Stomach (tissue), 9 donors: ENCODE measurements around the gene NALCN. TPM values are rescaled to one million over a fixed set of nuclear protein-coding genes. Genes with fewer than 3 reads are reported as not detected.

ENCODE experiments used
- DNase-seq, 2 donors: peaks; one replicate each; pipeline versions ENCODE4 v3.0.0 to v3.0.0-alpha.2; 2013 to 2019
- H3K27ac ChIP-seq, 5 donors: fragments of 200-600 bp in 4 of 5; sonication (generic) in 4 of 5; one replicate each; pipeline ENCODE4 v1.5.1; 2013 to 2019; ENCODE audit warnings: mild to moderate bottlenecking in 1 of 5, moderate library complexity in 1 of 5
- H3K27me3 ChIP-seq, 3 donors: fragments of 200-600 bp; sonication (generic); one replicate each; pipeline ENCODE4 v1.5.1; 2017 to 2019; ENCODE audit warnings: mixed run types in 1 of 3
- H3K36me3 ChIP-seq, 4 donors: fragments of 200-600 bp; sonication (generic); 1 replicate in 3 of 4; 2 replicates in 1 of 4; pipeline ENCODE4 v1.5.1; 2016 to 2019
- H3K4me1 ChIP-seq, 4 donors: fragments of 200-600 bp; sonication (generic); one replicate each; pipeline ENCODE4 v1.5.1; 2016 to 2019
- H3K4me3 ChIP-seq, 4 donors: fragments of 200-600 bp; sonication (generic) in 3 of 4; one replicate each; pipeline ENCODE4 v1.5.1; 2016 to 2019; ENCODE audit warnings: mild to moderate bottlenecking in 1 of 4
- H3K9me3 ChIP-seq, 4 donors: fragments of 200-600 bp; sonication (generic); one replicate each; pipeline ENCODE4 v1.5.1; 2016 to 2019
- CTCF ChIP-seq, 7 experiments: fragments of 450-650 bp in 4 of 7; fragments of 200-600 bp in 3 of 7; sonication (generic) in 3 of 7; IDR thresholded peaks; one replicate each; pipeline ENCODE4 v1.5.1; 2016 to 2019; ENCODE audit warnings: antibody characterized with exemption in 7 of 7, control low read depth in 2 of 7, mild to moderate bottlenecking in 1 of 7
- EP300 ChIP-seq: sonication (generic); formaldehyde crosslinking; IDR thresholded peaks from one replicate; pipeline ENCODE4 v1.6.1; 2017; ENCODE audit warnings: antibody characterized with exemption
- POLR2A ChIP-seq, 4 donors: fragments of 450-650 bp; IDR thresholded peaks; one replicate each; pipeline ENCODE4 v1.6.1; 2016; ENCODE audit warnings: antibody characterized with exemption in 4 of 4, control low read depth in 2 of 4, mild to moderate bottlenecking in 1 of 4, moderate library complexity in 1 of 4
- POLR2AphosphoS5 ChIP-seq, 3 donors: sonication (generic); formaldehyde crosslinking; IDR thresholded peaks; one replicate each; pipeline ENCODE4 v1.6.1; 2016; ENCODE audit warnings: antibody characterized with exemption in 3 of 3
- WGBS, 5 donors: extraction: QIAGEN DNeasy Blood & Tissue Kit in 3 of 5; methylation state at CpG; one replicate each; pipeline versions ENCODE4 v1.1.5 to v1.1.7; 2013 to 2018; 5-methylcytosine and 5-hydroxymethylcytosine counted together
- intact Hi-C: fragments of 100-400 bp; cut with DNase I; formaldehyde crosslinking; loops from one replicate; pipeline ENCODE4 v1.15.1; 2023; ENCODE audit warnings: low total_unique reads
- polyA plus RNA-seq, 3 donors: library from polyadenylated mRNA; stranded (reverse); fragments of 200-250 nt; gene quantifications; one replicate each; pipeline ENCODE4 v1.2.3, GENCODE V29; 2013
- total RNA-seq, 5 donors: library from RNA; depleted of rRNA; stranded (reverse); fragments of >200 nt; gene quantifications; one replicate each; pipeline versions ENCODE4 v1.1.0 to v1.2.3, GENCODE V29; 2014 to 2016
- donor health status: healthy with polysubstance abuse.
- donor health status: Bipolar disorder and iron deficiency.
- donor health status: healthy.

NALCN gene
- total and polyA plus RNA-seq, 8 donors, result 0.15 to 2.9 (median 1.2) TPM; not detected in 2

DNA sequence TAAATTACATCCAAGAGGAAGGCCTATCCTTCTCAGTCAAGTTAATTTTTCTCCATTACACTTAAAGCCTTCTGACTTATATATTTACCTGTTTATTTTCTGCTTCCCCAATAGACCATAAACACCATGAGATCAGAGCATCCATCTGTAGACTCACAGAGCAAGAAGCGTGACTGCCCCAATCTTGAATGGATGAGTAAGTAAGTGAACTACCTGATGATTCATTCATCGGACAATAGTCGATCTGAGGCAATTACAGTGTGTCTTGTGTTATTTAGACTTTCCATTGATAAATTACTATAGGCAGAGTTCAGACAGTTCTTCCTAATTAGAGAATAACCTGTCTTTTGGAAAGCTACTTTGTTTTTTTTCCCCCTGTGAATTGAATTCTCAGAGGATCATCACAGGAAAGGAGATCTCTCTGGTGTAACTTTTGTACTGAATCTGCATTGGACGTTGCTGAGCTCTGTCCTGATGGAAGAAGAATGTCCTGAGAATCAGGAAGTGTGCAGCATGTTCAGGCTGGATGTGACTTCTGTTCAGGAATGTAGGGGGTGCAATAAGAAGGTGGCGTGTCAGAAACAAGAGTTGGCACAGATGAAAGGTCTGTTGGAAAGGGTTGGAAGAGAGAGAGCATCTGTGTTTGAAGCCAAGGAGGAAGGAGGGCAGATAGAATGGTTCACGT is 367.0 kb downstream of the NALCN start:
- no peak overlapping the region for H3K4me3 ChIP-seq
- H3K9me3 ChIP-seq, result peaks cover 0 to 13% (median 5%) of the 10 kb centered on the region in 4 donors
- WGBS, 5 donors, result 62 to 68% (median 67%) methylated on average over 6 of the region's 6 CpGs
- H3K36me3 ChIP-seq, result no peaks in the 10 kb centered on the region
- DNase-seq, result no peak
- H3K27ac ChIP-seq, result no peak overlapping the region
- H3K27me3 ChIP-seq, result no peaks in the 10 kb centered on the region
- intact Hi-C loops, result no loop called here
- no peaks in the 10 kb centered on the region for H3K4me1 ChIP-seq
- TF ChIP-seq POLR2AphosphoS5 (IDR thresholded peaks at IDR 0.05) (no peak), EP300 (no peak), CTCF (IDR thresholded peaks at IDR 0.05) (no peak)

DNA sequence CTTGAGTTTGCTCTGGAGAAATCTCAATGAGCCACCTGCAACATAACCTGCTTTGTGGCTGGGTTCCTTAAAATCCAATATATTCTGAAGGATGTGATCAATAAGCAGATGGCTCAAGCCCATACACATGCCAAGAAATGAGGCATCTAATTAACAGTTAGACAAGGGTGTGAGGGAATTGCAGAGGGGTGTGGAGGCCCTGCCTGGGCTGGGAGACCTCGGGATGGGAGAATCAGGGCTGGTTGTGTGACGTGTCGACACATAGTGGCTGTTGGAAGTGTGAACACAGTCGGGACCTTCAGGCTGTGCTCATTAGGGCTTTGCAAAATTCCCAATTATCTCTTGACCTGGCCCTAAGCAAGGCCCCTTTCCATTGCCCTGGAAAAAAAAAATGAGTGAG is 379.8 kb downstream of the NALCN start:
- Histone ChIP-seq H3K27ac (no peak overlapping the region), H3K4me3 (no peak overlapping the region), H3K27me3 (no peaks in the 10 kb centered on the region), H3K36me3 (no peaks in the 10 kb centered on the region), H3K9me3 (peaks cover 0 to 34% (median 11%) of the 10 kb centered on the region in 4 donors), H3K4me1 (no peaks in the 10 kb centered on the region)
- no peak for DNase-seq
- intact Hi-C loops, result no loop called here
- TF ChIP-seq CTCF (IDR thresholded peaks at IDR 0.05), result no peak
- TF ChIP-seq POLR2A (IDR thresholded peaks at IDR 0.05), result no peak
- no peak for TF ChIP-seq EP300
- TF ChIP-seq POLR2AphosphoS5 (IDR thresholded peaks at IDR 0.05), result no peak
- 60 to 76% (median 73%) methylated on average over 4 of the region's 4 CpGs for WGBS, 5 donors

GRCh38 chr13:101035119-101035620 is 381.1 kb downstream of the NALCN start:
- intact Hi-C loops, result no loop called here
- WGBS, 5 donors, result 73 to 85% (median 74%) methylated on average over 6 of the region's 6 CpGs

More at GRCh38 chr13:101035119-101035620, 381.1 kb downstream of the NALCN start:
- H3K4me1 ChIP-seq, result no peaks in the 10 kb centered on the region
- H3K36me3 ChIP-seq, result no peaks in the 10 kb centered on the region
- H3K27me3 ChIP-seq, result no peaks in the 10 kb centered on the region
- no peak for TF ChIP-seq CTCF (IDR thresholded peaks at IDR 0.05)
- TF ChIP-seq EP300, result no peak
- TF ChIP-seq POLR2A (IDR thresholded peaks at IDR 0.05), result no peak
- TF ChIP-seq POLR2AphosphoS5 (IDR thresholded peaks at IDR 0.05), result no peak
- peaks cover 0 to 24% (median 11%) of the 10 kb centered on the region in 4 donors for H3K9me3 ChIP-seq
- H3K4me3 ChIP-seq, result no peak overlapping the region
- no peak for DNase-seq
- H3K27ac ChIP-seq, result no peak overlapping the region
